Forelimb muscle (tissue), 1 donor: ENCODE results near the gene NAGPA. TPM values are rescaled to one million over a fixed set of nuclear protein-coding genes. Genes with fewer than 3 reads are reported as not detected.
"Not testable (repeated sequence)": the region's sequence is repeated elsewhere in the genome, so short reads cannot be mapped to it uniquely, and the experiment has no call there.

Source experiments
- DNase-seq: peaks from one replicate; pipeline ENCODE4 v3.0.0-alpha.2; 2013; ENCODE audit warnings: low read depth
- polyA plus RNA-seq: library from polyadenylated mRNA; unstranded; fragments of 120-200 nt; gene quantifications from one replicate; pipeline ENCODE4 v1.2.1, GENCODE V29; 2013; ENCODE audit not compliant: insufficient read length

The NAGPA gene
- polyA plus RNA-seq = 5.2 TPM

GRCh38 chr16:5033256-5034166, at the start of gene NAGPA:
Gene NAGPA, minus strand, starts transcription at chr16:5033935. Its CDS starts 21 bp downstream, at chr16:5033914.
- peak; percentile 45 for DNase-seq

- DNase-seq = not testable (repeated sequence)
Measured at GRCh38 chr16:5080996-5081395, 47.3 kb upstream of the NAGPA start.

GRCh38 chr16:5080461-5080860, 46.7 kb upstream of the NAGPA start:
- not testable (repeated sequence) for DNase-seq

GRCh38 chr16:5078626-5079025, 44.9 kb upstream of the NAGPA start:
- no peak for DNase-seq

- DNase-seq = no peak
Measured at GRCh38 chr16:5077304-5077703, 43.6 kb upstream of the NAGPA start.

- DNase-seq = no peak
Measured at GRCh38 chr16:5075637-5076036, 41.9 kb upstream of the NAGPA start.

GRCh38 chr16:5073771-5074170, 40.0 kb upstream of the NAGPA start:
- DNase-seq = not testable (repeated sequence)

GRCh38 chr16:5073279-5073629, 39.5 kb upstream of the NAGPA start:
- DNase-seq = no peak

GRCh38 chr16:5072334-5073278, 38.9 kb upstream of the NAGPA start:
- DNase-seq = no peak

- peak; percentile 72 for DNase-seq
Measured at GRCh38 chr16:5071681-5072333, 38.1 kb upstream of the NAGPA start, which contains the start of gene ALG1. Gene ALG1, plus strand, starts transcription at chr16:5071843. Its CDS starts 7 bp downstream, at chr16:5071850.

- no peak for DNase-seq
Measured at GRCh38 chr16:5071341-5071680, 37.6 kb upstream of the NAGPA start.

- DNase-seq = no peak
Measured at GRCh38 chr16:5070431-5071186, 36.9 kb upstream of the NAGPA start.

- DNase-seq = no peak
Measured at GRCh38 chr16:5069854-5070253, 36.1 kb upstream of the NAGPA start.

- no peak for DNase-seq
Measured at GRCh38 chr16:5069048-5069447, 35.3 kb upstream of the NAGPA start.

- no peak for DNase-seq
Measured at GRCh38 chr16:5066511-5066910, 32.8 kb upstream of the NAGPA start.

GRCh38 chr16:5065813-5066212, 32.1 kb upstream of the NAGPA start, which contains the start of gene C16orf89:
Gene C16orf89, minus strand, starts transcription at chr16:5065956. Its CDS starts 48 bp downstream, at chr16:5065908.
- no peak for DNase-seq

- DNase-seq = no peak
Measured at GRCh38 chr16:5065326-5065725, 31.6 kb upstream of the NAGPA start.

GRCh38 chr16:5064915-5065314, 31.2 kb upstream of the NAGPA start:
- no peak for DNase-seq

- no peak for DNase-seq
Measured at GRCh38 chr16:5062790-5063765, 29.3 kb upstream of the NAGPA start.

GRCh38 chr16:5062051-5062450, 28.3 kb upstream of the NAGPA start:
- no peak for DNase-seq
